Nephron progenitor cell (in vitro differentiated cells): ENCODE data around the gene MRPL18.

Experiments used
- DNase-seq: peaks from one replicate; pipeline ENCODE4 v3.0.0; 2021
- H3K27ac Mint-ChIP-seq: 2 replicates; pipeline ENCODE4 v1.8.0; 2021; ENCODE audit warnings: mild to moderate bottlenecking, moderate library complexity, mixed read lengths
- H3K27me3 Mint-ChIP-seq: 2 replicates; pipeline ENCODE4 v1.8.0; 2021; ENCODE audit warnings: mild to moderate bottlenecking, low read depth, mixed read lengths; ENCODE audit not compliant: poor library complexity
- H3K36me3 Mint-ChIP-seq: 2 replicates; pipeline ENCODE4 v1.8.0; 2021; ENCODE audit warnings: low read depth, mixed read lengths
- H3K4me1 Mint-ChIP-seq: 2 replicates; pipeline ENCODE4 v1.8.0; 2021; ENCODE audit warnings: mixed read lengths
- H3K4me3 Mint-ChIP-seq: 2 replicates; pipeline ENCODE4 v1.8.0; 2021; ENCODE audit warnings: mild to moderate bottlenecking, moderate library complexity, mixed read lengths
- H3K9me3 Mint-ChIP-seq: 2 replicates; pipeline ENCODE4 v1.8.0; 2021; ENCODE audit warnings: mild to moderate bottlenecking, moderate library complexity, mixed read lengths
- TF ChIP-seq, protein P1 (sequence below): fragments of 200-600 bp; sonication (generic); IDR thresholded peaks from 2 replicates; pipeline ENCODE4 v1.5.0; 2021; ENCODE audit warnings: antibody characterized with exemption

The MRPL18 gene

DNA sequence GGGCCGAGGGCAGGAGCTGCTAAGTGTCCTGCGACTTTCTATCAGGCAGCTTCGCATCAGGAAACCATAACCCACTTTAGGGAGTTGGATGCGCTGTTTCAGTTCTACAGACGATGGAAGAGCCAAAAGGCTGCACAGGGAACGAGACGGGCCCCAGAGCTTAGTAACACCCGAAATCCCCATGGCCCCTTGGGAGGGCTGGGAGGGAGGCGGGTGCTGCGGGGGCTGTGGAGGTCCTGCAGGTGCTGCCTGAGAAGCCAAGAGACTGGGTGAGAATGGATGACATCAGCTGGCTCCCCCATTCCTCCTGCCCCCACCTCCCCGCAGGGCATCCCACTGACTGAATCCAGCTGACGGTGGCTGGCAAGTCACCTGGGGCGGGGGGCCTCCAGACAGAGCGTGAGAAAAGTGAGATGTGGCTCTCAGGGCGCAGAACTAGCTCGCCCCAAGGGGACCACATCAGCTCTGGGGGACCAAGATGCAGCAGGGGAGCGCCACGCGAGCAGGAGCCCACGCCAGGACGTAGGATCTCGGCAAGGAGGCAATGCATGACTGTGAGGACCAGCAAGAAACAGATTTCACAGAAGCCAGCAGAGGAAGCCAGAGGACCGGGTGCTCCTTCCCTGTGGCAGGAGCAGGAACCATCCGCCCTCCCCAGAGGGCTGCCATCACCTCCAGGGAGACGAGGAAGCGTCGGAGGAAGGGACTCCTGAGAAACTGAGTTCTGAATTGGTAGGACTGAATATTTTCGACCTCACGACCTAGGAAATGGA lies 46.6 kb downstream of the MRPL18 start:
- Mint-ChIP-seq H3K27ac (no peak overlapping the region), H3K4me3 (no peak overlapping the region), H3K9me3 (peaks cover 3% of the 10 kb centered on the region), H3K27me3 (peaks cover 5% of the 10 kb centered on the region), H3K4me1 (peaks cover 18% of the 10 kb centered on the region), H3K36me3 (no peaks in the 10 kb centered on the region)
- DNase-seq, result no peak
- TF ChIP-seq, protein P1, sequence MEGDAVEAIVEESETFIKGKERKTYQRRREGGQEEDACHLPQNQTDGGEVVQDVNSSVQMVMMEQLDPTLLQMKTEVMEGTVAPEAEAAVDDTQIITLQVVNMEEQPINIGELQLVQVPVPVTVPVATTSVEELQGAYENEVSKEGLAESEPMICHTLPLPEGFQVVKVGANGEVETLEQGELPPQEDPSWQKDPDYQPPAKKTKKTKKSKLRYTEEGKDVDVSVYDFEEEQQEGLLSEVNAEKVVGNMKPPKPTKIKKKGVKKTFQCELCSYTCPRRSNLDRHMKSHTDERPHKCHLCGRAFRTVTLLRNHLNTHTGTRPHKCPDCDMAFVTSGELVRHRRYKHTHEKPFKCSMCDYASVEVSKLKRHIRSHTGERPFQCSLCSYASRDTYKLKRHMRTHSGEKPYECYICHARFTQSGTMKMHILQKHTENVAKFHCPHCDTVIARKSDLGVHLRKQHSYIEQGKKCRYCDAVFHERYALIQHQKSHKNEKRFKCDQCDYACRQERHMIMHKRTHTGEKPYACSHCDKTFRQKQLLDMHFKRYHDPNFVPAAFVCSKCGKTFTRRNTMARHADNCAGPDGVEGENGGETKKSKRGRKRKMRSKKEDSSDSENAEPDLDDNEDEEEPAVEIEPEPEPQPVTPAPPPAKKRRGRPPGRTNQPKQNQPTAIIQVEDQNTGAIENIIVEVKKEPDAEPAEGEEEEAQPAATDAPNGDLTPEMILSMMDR, result no peak

DNA sequence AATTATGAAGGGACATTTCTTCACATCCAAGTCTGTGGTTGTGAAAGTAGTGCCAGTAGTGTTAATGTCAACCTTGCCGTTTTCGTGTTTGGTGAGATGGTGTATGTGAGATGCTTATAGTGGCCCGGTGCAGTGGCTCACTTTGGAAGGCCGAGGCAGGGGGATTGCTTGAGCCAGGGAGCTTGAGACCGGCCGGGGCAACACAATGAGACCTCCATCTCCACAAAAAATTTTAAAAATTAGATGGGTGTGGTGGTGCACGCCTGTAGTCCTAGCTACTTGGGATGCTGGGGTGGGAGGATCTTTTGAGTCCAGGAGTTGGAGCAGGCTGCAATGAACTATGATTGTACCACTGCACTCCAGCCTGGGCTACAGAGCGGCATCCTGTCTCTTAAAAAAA lies 47.2 kb downstream of the MRPL18 start:
- DNase-seq, result no peak
- Mint-ChIP-seq H3K9me3 (peaks cover 3% of the 10 kb centered on the region), H3K27ac (no peak overlapping the region), H3K4me3 (no peak overlapping the region), H3K36me3 (no peaks in the 10 kb centered on the region), H3K4me1 (peaks cover 18% of the 10 kb centered on the region), H3K27me3 (peaks cover 5% of the 10 kb centered on the region)
- TF ChIP-seq, protein P1, result no peak

DNA sequence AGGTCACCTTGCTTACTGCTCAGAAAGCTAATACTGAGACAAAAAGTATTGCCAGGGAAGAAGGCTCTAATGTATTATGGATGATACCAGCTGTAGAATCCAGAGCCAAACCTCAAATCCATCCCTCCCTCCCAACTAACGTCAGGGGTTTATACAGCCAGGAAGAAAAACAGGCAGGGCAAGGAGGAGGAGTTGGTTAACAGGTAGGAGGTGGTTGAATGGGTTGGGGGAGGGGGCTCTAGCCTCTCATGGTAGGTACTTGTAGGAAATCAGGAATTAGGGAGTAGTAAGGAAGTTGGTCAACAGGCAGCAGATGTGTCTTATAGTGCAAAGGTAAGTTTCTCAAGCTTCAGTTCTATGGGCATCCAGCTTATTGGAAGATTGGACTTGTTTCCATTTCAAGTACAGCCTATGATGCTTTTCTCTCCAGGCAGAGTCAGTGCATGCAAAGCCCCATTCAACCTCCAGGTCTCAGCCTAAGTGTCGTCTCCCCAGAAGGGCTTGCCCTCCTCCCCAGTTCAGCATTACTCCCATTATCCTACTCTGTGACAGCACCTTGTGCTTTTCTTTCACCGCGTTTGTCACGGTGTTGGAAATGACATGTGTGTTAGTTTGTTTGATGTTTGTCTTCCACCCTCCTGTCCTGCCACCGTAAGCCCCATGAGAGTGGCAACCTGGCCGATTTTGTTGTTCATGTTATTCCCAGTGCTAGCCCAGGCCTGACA lies 47.9 kb downstream of the MRPL18 start:
- Mint-ChIP-seq H3K36me3 (no peaks in the 10 kb centered on the region), H3K27me3 (peaks cover 5% of the 10 kb centered on the region), H3K4me3 (no peak overlapping the region), H3K4me1 (peaks cover 18% of the 10 kb centered on the region), H3K27ac (no peak overlapping the region), H3K9me3 (peaks cover 3% of the 10 kb centered on the region)
- DNase-seq, result no peak
- TF ChIP-seq, protein P1, result no peak

DNA sequence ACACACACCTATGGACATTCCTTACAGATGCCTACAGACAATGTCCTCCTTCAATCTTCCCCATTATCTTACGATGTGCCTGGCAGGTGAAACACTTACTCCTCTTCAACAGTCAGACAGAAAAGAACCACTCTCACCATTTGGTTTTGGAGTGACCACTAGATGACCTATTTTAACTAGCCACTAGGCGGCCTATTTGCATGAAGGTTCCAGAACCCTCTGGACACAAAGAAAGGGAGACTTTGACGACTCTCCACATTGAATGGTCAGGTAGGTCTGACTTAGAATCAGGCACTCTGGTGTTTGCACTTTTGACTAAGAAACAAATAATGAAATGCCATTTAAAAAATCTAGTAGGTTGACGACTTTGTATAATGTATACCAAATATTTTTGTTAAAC lies 51.8 kb downstream of the MRPL18 start:
- DNase-seq, result no peak
- Mint-ChIP-seq H3K36me3 (no peaks in the 10 kb centered on the region), H3K4me1 (peaks cover 29% of the 10 kb centered on the region)

DNA sequence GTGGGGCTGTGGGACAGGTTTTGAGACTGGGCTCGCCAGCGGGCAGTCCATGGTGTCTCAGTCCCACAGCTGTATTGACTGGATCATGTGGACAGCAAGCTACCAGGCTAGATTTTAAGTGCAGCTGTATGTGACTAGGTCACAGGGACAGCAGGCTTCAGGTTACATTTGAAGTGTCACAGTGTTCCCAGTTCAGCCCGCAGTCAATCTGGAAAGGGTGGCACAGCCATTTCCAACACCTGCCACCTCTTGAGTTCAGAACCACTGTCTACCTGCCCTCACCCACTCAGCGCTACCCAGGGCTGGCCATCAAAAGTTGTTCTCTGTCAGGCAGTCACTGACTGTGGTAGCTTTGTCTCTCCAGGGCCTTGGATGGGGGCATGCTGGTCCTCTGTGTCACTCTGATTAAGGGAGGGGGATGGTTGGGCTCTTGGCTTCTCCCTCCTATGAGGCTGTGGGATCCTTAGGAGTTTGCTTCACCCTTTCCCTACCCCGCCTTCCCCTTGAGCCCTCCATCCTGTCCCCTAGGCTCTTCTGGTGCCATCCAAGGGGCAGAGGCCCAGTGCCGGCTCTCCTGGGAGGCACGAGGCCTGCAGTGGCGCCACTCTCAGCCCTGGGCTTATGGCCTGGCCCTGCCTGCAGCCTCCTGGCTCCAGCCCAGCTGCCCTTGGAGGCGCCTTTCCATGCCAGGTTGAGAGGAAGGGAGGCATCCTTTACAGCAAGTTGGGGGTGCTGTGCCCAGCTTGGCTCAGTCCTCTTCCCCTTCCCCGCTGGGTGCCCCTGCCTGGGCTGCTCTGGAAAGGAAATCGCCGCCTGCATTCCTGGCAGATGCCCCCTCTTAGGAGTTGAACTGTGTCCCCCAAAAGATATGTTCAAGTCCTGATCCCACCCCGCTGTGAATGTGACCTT lies 54.7 kb downstream of the MRPL18 start:
- Mint-ChIP-seq H3K9me3 (peaks cover 36% of the 10 kb centered on the region), H3K36me3 (no peaks in the 10 kb centered on the region), H3K4me3 (no peak overlapping the region), H3K4me1 (peaks cover 21% of the 10 kb centered on the region), H3K27ac (peak overlapping the region; percentile 60), H3K27me3 (peaks cover 3% of the 10 kb centered on the region)
- TF ChIP-seq, protein P1, result no peak
- DNase-seq, result no peak

More for the DNA sequence above, 51.8 kb downstream of the MRPL18 start:
- no peak overlapping the region for H3K4me3 Mint-ChIP-seq
- no peak overlapping the region for H3K27ac Mint-ChIP-seq
- TF ChIP-seq, protein P1, result peak; percentile 34
- peaks cover 7% of the 10 kb centered on the region for H3K9me3 Mint-ChIP-seq
- peaks cover 5% of the 10 kb centered on the region for H3K27me3 Mint-ChIP-seq
